Neural cell (in vitro differentiated cells): ENCODE data around the gene PRRC2B. TPM values are rescaled to one million over a fixed set of nuclear protein-coding genes. Genes with fewer than 3 reads are reported as not detected.
"Not testable (repeated sequence)": the region's sequence is repeated elsewhere in the genome, so short reads cannot be mapped to it uniquely, and the experiment has no call there.

ENCODE experiments used
- H2AFZ ChIP-seq: fragments of 200-600, 300-800 bp; sonication (generic), shearing (Covaris generic); 2 replicates; pipeline ENCODE4 v1.6.0; 2014; ENCODE audit warnings: low read depth, mild to moderate bottlenecking, antibody characterized with exemption, low read length, moderate library complexity
- H3F3A ChIP-seq: fragments of 200-600 bp; shearing (Covaris generic); 2 replicates; pipeline ENCODE4 v1.6.1; 2016; ENCODE audit warnings: mild to moderate bottlenecking, moderate library complexity, mixed read lengths, antibody characterized with exemption, low read length; ENCODE audit not compliant: insufficient read depth, poor library complexity, severe bottlenecking
- H3K27ac ChIP-seq: fragments of 200-600, 300-800 bp; sonication (generic), shearing (Covaris generic); 2 replicates; pipeline ENCODE4 v1.5.1; 2014; ENCODE audit warnings: mild to moderate bottlenecking, low read length, moderate library complexity
- H3K27me3 ChIP-seq: fragments of 300-800, 200-600 bp; sonication (generic), shearing (Covaris generic); 2 replicates; pipeline ENCODE4 v1.6.0; 2014; ENCODE audit warnings: mild to moderate bottlenecking, low read depth, low read length, moderate library complexity; ENCODE audit not compliant: insufficient read depth
- H3K36me3 ChIP-seq: fragments of 300-800, 200-600 bp; sonication (generic), shearing (Covaris generic); 2 replicates; pipeline ENCODE4 v1.5.1; 2014; ENCODE audit warnings: mild to moderate bottlenecking, antibody characterized with exemption, low read length, moderate library complexity; ENCODE audit not compliant: insufficient read depth
- H3K4me2 ChIP-seq: fragments of 300-800, 200-600 bp; sonication (generic), shearing (Covaris generic); 2 replicates; pipeline ENCODE4 v1.6.0; 2014; ENCODE audit warnings: mild to moderate bottlenecking, low read length
- H3K4me3 ChIP-seq: fragments of 300-800, 200-600 bp; sonication (generic), shearing (Covaris generic); 2 replicates; pipeline ENCODE4 v1.5.1; 2014; ENCODE audit warnings: mild to moderate bottlenecking, low read length, moderate library complexity
- H3K79me2 ChIP-seq: fragments of 200-600 bp; shearing (Covaris generic); replicated peaks from 2 replicates; pipeline ENCODE4 v1.6.0; 2014; ENCODE audit warnings: mild to moderate bottlenecking, low read length, moderate library complexity; ENCODE audit not compliant: insufficient read depth
- H3K9ac ChIP-seq: fragments of 300-800, 200-600 bp; sonication (generic), shearing (Covaris generic); 2 replicates; pipeline ENCODE4 v1.6.1; 2016; ENCODE audit warnings: mild to moderate bottlenecking, low read length, mixed read lengths
- H3K9me2 ChIP-seq: fragments of 200-600 bp; shearing (Covaris generic); 2 replicates; pipeline ENCODE4 v1.6.1; 2016; ENCODE audit warnings: mild to moderate bottlenecking, low read length, mixed read lengths; ENCODE audit not compliant: insufficient read depth
- H3K9me3 ChIP-seq: fragments of 200-600, 300-800 bp; sonication (generic), shearing (Covaris generic); 2 replicates; pipeline ENCODE4 v1.6.1; 2016; ENCODE audit warnings: mild to moderate bottlenecking, mixed run types, low read length, moderate library complexity, mixed read lengths
- H4K20me1 ChIP-seq: fragments of 200-600 bp; shearing (Covaris generic); 2 replicates; pipeline ENCODE4 v1.6.1; 2016; ENCODE audit warnings: mild to moderate bottlenecking, mixed run types; ENCODE audit not compliant: insufficient read depth
- CTCF ChIP-seq: fragments of 450-650 bp; IDR thresholded peaks from 2 replicates; pipeline ENCODE4 v1.5.1; 2014; ENCODE audit warnings: antibody characterized with exemption, mild to moderate bottlenecking, moderate library complexity; ENCODE audit not compliant: poor library complexity, severe bottlenecking
- POLR2AphosphoS5 ChIP-seq: IDR thresholded peaks from 2 replicates; pipeline ENCODE4 v1.6.1; 2012
- RAD21 ChIP-seq: fragments of 450-650 bp; conservative IDR thresholded peaks from 2 replicates; pipeline ENCODE4 v1.6.1; 2014; ENCODE audit warnings: antibody characterized with exemption, mild to moderate bottlenecking, moderate library complexity
- polyA plus RNA-seq: library from polyadenylated mRNA; depleted of rRNA; stranded (reverse); fragments of >200 nt; gene quantifications from 2 replicates; pipeline ENCODE4 v1.2.3, GENCODE V29; 2014
- TF ChIP-seq, protein P1 (sequence below): IDR thresholded peaks from 2 replicates; pipeline ENCODE4 v1.6.1; 2012; ENCODE audit warnings: borderline replicate concordance

PRRC2B gene
- polyA plus RNA-seq, 1 donor from 2014 or later = 89.5 TPM

- H3K9me2 ChIP-seq = no peaks in the 10 kb centered on the region
- H3K4me2 ChIP-seq = no peak overlapping the region
- no peaks in the 10 kb centered on the region for H3K79me2 ChIP-seq
- no peaks in the 10 kb centered on the region for H4K20me1 ChIP-seq
- no peaks in the 10 kb centered on the region for H3K36me3 ChIP-seq
- no peak for TF ChIP-seq POLR2AphosphoS5
- H3K27ac ChIP-seq = no peak overlapping the region
- no peak overlapping the region for H3K4me3 ChIP-seq
- H3K9me3 ChIP-seq = no peaks in the 10 kb centered on the region
- no peak overlapping the region for H3K9ac ChIP-seq
- H2AFZ ChIP-seq = no peak overlapping the region
- H3F3A ChIP-seq = no peaks in the 10 kb centered on the region
- no peaks in the 10 kb centered on the region for H3K27me3 ChIP-seq
Observed at GRCh38 chr9:131367450-131367849, 26.4 kb upstream of the PRRC2B start.

GRCh38 chr9:131370638-131371037 lies 23.2 kb upstream of the PRRC2B start:
- Histone ChIP-seq H3K27me3 (no peaks in the 10 kb centered on the region), H3K36me3 (no peaks in the 10 kb centered on the region), H3K79me2 (no peaks in the 10 kb centered on the region), H3K4me2 (no peak overlapping the region), H3K4me3 (no peak overlapping the region), H2AFZ (no peak overlapping the region), H4K20me1 (no peaks in the 10 kb centered on the region), H3K9me2 (no peaks in the 10 kb centered on the region), H3F3A (no peaks in the 10 kb centered on the region), H3K9me3 (no peaks in the 10 kb centered on the region), H3K9ac (no peak overlapping the region), H3K27ac (no peak overlapping the region)
- no peak for TF ChIP-seq CTCF

DNA sequence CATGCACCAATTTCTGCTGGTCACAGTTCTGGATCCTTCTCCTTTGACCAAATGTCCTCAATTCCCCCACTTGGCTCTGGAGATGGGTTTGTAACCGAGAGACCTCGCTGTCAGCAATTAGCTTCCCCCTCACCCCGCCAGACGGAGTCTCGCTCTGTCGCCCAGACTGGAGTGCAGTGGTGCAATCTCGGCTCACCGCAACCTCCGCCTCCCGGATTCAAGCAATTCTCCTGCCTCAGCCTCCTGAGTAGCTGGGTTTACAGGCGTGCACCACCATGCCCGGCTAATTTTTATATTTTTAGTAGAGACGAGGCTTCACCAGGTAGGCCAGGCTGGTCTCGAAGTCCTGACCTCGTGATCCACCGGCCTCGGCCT lies 21.3 kb upstream of the PRRC2B start:
- not testable (repeated sequence) for H3K9me3 ChIP-seq, H3K79me2 ChIP-seq, H3K36me3 ChIP-seq, H3K9me2 ChIP-seq, H2AFZ ChIP-seq, H3K27me3 ChIP-seq, H3F3A ChIP-seq, H4K20me1 ChIP-seq
- Histone ChIP-seq H3K4me3 (peak overlapping the region; percentile 71), H3K27ac (peak overlapping the region; percentile 80), H3K4me2 (peak overlapping the region; percentile 79), H3K9ac (peak overlapping the region; percentile 75)

DNA sequence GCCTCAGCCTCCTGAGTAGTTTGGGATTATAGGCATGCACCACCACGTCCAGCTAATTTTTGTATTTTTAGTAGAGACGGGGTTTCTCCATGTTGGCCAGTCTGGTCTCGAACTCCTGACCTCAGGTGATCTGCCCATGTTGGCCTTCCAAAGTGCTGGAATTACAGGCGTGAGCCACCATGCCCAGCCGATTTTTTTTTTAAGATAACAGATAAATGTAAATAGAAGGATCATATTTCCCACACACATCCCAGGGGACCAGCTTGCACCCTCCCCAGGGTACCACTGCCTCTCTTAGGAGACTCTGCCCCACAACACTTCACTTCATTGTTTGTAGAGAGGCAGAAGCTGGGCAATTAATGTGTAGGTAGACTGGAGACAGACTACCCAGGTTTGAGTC lies 19.2 kb upstream of the PRRC2B start:
- peak overlapping the region; percentile 71 for H3K4me3 ChIP-seq
- H4K20me1 ChIP-seq, H3K79me2 ChIP-seq, H3K36me3 ChIP-seq, H3F3A ChIP-seq, H3K27me3 ChIP-seq, H2AFZ ChIP-seq, H3K4me2 ChIP-seq, H3K9me2 ChIP-seq, H3K9me3 ChIP-seq: not testable (repeated sequence)
- peak overlapping the region; percentile 74 for H3K27ac ChIP-seq
- peak overlapping the region; percentile 71 for H3K9ac ChIP-seq

DNA sequence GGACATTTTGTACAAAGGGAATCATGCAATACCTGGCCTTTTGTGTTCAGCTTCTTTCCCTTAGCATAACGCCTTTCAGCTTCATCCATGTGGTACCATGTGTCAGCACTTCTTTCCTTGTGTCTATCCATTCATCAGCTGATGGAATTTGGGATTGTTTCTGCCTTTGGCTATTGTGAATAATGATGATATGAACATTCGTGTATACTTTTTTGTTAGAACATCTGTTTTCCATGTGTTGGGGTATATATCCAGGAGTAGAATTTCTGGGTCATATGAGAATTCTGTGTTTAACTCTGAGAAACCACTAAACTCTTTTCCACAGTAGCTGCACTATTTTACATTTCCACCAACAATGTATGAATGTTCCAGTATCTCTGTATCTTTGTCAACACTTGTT lies 14.8 kb upstream of the PRRC2B start:
- Histone ChIP-seq H3K4me2 (no peak overlapping the region), H3K9me3 (no peaks in the 10 kb centered on the region), H3K27me3 (no peaks in the 10 kb centered on the region), H2AFZ (no peak overlapping the region), H3K27ac (no peak overlapping the region), H3K79me2 (no peaks in the 10 kb centered on the region), H4K20me1 (no peaks in the 10 kb centered on the region), H3K9ac (no peak overlapping the region), H3F3A (no peaks in the 10 kb centered on the region), H3K9me2 (no peaks in the 10 kb centered on the region), H3K4me3 (no peak overlapping the region), H3K36me3 (no peaks in the 10 kb centered on the region)
- TF ChIP-seq RAD21 = no peak
- TF ChIP-seq, protein P1, sequence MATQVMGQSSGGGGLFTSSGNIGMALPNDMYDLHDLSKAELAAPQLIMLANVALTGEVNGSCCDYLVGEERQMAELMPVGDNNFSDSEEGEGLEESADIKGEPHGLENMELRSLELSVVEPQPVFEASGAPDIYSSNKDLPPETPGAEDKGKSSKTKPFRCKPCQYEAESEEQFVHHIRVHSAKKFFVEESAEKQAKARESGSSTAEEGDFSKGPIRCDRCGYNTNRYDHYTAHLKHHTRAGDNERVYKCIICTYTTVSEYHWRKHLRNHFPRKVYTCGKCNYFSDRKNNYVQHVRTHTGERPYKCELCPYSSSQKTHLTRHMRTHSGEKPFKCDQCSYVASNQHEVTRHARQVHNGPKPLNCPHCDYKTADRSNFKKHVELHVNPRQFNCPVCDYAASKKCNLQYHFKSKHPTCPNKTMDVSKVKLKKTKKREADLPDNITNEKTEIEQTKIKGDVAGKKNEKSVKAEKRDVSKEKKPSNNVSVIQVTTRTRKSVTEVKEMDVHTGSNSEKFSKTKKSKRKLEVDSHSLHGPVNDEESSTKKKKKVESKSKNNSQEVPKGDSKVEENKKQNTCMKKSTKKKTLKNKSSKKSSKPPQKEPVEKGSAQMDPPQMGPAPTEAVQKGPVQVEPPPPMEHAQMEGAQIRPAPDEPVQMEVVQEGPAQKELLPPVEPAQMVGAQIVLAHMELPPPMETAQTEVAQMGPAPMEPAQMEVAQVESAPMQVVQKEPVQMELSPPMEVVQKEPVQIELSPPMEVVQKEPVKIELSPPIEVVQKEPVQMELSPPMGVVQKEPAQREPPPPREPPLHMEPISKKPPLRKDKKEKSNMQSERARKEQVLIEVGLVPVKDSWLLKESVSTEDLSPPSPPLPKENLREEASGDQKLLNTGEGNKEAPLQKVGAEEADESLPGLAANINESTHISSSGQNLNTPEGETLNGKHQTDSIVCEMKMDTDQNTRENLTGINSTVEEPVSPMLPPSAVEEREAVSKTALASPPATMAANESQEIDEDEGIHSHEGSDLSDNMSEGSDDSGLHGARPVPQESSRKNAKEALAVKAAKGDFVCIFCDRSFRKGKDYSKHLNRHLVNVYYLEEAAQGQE = no peak
- no peak for TF ChIP-seq CTCF
